GM19025 (cell line): ENCODE measurements around the gene PPP2R2D.

Source experiments
- ATAC-seq: cut with Tn5 transposase; IDR thresholded peaks from one replicate; pipeline ENCODE4 v1.9.1; 2021; ENCODE audit warnings: mild to moderate bottlenecking, low read depth, moderate library complexity; ENCODE audit not compliant: unreplicated experiment

The PPP2R2D gene

DNA sequence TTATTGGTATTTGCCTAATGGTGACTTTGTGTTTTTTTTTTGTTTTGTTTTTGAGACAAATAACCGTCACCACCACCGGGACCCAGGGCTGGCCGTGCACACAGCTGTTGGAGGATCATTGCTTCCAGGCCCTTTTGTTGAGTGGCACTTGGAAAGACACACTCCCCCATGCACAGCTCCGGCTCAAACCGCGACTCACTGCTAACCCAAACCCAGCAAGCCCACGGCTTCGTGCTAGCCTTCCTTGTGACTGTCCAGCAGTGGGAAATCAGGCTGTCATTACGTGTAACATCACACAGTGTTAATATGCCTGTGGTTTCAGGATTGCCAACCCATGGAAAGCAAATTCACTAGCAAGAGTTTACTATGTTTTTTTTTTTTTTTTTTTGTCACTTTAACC lies 63.5 kb downstream of the PPP2R2D start:
- no peak for ATAC-seq

DNA sequence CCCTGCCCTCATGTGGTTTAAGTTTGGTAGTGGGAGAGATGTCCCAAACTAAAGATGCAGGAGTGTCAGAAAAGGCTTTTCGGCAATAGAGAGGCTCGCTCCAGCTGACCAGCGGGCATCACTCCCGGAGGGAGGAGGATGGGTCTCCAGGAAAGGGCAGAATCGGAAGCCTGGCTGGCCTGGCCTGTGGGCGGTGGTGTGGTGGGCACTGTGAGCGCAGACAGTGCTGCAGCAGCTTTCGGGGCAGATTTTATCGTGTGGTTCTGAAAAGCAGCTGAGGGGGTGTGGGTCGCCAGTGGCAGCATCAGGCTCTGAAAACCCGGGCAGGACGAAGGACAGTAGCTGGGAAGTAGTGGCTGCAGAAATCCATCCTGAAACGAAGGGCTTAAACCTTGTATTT lies 68.1 kb downstream of the PPP2R2D start:
- ATAC-seq: no peak

DNA sequence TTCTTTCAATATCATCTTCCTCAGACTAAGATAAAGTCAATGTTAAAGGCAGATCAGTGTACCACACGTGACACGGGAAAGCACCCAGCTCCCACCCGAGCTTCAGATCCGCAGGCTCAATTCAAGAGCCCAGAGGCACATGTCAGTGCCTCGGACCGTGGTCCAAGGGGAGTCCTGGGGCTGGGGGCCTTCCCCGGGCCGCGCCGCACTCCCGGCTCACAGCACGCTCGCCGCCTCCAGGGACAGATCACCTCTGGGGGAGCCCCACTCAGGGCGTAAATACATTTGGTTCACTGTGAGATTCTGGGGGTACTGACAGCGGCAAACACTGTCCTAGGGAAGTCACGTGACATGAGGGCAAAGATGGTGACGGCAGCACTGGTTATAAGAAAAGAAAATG lies 70.1 kb downstream of the PPP2R2D start:
- ATAC-seq: no peak

DNA sequence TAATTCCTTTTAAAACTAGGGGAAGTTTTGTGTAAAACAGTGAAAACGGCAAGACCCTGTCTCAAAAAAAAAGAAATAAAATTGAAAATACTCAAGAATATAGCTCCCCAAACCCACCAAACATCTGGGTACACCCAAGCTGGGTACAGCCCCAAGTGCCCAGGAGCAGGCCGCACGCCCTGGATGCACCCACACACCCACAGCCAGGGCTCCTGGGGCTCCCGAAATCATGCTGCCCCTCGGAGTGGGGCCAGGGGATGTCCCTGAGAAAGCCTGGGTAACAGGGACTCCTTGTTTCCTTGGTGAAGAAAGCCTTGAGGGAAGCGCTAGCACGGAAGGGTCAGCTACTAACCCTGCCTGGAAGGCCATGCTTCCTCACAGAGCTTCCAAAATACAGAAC lies 70.8 kb downstream of the PPP2R2D start:
- ATAC-seq: no peak

DNA sequence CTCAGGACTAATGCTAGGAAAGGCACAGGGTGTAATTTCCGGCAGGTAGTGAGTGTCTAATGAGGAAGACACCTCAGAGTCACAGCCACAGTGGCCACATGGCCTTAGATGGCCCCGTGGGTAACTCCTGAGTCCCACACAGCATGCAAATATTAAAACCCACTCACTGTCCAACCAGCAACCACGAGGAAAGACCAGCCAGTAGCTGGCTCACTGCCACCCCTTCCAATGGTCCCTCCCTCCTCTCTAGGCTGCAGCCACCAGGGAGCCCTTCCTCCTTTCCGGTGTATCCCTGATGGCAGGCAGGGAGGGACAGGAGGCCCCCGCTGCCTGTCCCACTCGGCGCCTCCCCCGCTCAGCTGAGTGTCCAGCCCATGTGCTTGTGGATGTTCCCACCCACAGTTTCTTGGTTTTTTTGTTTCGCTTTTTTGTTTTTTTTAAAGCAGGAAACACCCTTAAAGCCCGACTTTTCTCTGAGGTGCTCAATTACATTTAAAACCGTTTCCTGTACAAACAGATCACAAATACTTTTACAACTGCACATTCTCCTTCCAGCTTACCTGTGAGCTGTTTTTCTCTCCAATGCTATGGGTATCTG lies 71.8 kb downstream of the PPP2R2D start:
- peak; percentile 41 for ATAC-seq

DNA sequence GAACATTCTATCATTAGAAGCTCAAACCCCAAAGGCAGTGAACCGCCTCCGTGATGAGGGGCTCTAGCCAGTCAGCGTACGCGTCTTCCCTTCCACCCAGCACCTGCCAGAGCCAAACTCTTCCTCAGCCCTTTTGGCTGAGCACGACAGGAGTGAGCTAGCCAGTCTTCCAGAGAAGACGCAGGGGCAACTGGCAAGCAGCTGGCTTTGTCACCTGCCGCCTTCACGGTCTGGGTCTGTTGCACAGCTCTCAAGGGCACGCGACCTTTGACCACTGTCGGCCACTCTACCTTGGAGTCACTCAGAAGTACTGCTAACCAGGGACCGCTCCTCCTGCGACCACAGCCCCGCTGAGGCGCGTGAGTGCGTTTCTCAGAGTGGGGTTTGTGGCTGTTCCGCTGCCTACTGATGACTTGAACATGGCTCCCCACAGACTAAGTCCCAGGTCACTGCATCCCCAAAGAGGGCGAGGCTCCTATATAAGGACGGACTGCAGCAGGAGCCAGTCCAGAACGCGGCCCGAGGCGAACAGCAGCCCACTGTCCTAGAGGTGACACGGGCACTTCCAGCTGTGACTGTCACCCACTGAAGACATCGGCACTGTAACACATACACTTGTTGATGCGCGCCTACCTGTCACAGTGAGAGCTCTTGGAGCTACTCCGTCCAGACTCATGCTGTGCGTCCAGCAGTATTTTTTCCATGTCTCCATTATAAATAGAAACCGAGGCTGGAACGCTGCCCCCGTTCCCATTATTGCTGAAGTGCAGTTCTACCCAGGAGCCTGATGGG lies 72.5 kb downstream of the PPP2R2D start:
- peak; percentile 28 for ATAC-seq

DNA sequence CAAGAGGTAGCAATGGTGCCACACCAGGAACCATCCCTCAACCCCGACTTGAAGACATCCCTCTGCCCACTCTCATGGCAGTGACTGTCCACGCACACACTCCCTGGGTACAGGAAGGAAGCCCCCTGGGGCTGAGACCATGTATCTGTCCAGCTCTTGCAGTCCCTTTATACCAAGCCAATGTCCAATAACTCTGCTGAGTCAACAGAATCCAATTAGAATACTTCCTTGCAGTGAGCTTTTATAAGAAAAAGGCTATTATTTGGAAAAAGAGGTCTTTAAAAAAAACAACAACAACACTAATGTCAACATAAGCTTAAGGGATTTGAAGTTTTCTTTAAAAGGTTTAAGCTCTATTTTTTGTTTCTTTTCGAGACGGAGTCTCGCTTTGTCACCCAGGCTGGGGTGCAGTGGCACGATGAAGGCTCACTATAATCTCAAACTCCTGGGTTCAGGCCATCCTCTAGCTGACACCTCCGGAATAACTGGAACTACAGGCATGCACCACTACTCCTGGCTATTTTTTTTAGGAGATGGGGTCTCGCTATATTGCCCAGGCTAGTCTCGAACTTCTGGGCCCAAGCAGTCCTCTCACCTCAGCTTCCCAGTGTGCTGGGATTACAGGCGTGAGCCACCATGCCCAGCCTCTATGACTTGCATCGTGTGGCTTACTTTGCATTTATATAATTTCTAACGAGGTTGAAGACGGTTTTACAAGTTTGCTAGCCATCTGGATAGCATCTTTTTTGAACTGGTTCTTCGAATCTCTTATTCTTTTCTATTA lies 73.4 kb downstream of the PPP2R2D start:
- no peak for ATAC-seq

DNA sequence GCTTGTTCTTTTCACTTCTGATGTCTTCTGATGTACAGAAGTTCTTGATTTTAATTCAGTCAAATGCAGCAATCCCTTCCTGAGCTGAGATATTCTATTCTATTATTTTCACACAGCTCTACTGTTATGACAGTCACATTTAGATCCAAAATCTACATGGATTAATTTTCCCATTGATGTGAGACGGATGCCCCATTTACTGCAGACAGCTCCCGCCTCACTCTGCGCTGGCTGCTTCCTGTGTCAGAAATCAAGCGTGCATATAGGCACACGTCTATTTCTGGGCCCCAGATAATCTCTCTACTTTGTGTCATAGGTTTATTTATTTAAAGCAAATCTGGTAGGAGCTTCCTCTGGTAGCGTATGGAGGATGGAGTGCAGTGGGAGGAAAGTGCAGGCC lies 74.2 kb downstream of the PPP2R2D start:
- no peak for ATAC-seq

DNA sequence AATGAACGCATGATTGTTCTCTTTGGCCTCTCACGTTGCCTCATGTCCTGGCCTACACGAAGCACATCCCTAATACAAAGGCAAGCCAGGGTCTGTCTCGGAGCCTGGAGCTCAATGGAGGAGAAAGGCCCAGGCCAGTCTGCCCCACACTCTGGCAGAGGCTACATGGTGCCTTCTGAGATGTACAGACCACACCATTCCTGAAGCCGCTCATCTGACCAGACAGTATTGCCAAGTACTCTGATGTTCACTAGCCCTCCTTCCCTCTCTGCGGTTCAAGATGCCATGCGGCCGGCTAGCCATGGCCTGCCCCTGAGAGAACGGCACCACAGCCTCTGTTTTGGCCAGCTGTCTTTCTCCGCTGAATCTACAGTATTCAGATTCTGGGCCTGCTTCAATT lies 75.0 kb downstream of the PPP2R2D start:
- ATAC-seq: no peak

DNA sequence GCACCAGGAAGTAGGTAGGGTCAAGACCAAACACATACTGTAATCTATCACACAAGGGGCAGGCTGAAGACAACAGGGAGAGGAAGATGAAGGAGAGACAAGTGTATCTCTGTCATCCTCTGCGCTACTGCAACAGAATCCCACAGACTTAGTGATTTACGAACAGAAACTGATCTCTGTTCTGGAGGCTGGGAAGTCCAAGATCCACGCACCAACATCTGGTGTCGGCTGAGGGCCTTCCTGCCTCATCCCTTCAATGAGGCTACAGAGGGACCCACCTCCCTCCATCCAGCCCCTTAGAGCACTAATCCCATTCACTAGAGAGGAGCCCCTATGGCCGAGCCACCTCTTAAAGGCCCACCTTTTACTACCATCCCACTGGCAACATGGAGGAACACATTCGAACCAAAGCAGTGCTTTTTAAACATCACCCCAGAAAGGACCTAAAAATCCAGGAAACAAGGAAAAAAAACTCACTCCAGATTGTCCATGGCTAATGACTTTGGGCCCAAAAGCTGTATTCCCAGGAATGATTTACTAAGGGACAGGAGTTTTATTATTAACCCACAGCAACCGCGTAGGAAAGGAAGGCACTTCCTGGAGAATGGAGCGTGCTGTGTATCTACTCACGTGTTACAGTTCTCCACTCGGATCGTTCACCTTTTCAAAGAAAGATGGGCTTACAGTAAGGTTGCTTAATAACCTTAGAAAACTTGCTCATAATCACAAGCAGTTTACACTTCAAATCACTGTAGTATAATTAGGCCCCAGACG lies 76.7 kb downstream of the PPP2R2D start:
- ATAC-seq: no peak

DNA sequence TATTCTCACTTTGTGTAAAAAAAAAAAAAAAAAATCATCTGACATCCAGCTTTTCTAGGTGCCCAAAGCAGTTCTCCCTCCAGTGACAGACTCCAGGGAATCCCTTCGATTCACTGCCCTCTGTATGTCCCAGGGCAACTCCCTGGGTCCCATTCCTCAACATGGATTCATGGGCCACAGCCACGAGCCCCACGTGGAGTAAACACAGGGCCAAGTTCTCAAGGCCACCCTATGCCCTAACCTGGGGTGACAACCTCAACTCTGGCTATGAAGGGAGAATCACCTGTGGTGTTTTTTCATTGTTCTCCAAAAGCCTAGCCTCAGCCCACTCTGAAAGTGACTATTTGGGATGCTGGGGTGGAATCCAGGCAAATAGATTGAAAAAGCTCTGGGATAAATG lies 77.6 kb downstream of the PPP2R2D start:
- ATAC-seq: no peak

DNA sequence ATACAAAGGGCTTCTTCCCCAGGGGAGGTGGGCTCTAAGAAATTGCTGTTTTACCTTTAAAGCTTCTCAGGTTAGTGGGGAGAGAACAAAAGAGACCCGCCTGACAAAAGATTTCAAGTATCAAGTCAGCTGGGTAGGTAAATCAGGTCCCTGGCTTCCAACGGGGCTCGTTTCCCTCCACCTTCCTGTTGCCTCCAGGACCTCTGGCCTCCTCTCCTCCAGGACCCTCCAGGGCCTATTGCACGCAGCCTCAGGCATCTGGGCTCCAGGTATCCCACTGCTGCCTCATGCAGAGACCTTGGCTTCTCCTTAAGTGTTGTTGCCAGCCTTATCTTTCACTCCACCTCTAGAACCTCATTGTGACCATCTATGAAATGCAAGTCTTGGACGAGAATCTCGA lies 78.0 kb downstream of the PPP2R2D start:
- no peak for ATAC-seq

DNA sequence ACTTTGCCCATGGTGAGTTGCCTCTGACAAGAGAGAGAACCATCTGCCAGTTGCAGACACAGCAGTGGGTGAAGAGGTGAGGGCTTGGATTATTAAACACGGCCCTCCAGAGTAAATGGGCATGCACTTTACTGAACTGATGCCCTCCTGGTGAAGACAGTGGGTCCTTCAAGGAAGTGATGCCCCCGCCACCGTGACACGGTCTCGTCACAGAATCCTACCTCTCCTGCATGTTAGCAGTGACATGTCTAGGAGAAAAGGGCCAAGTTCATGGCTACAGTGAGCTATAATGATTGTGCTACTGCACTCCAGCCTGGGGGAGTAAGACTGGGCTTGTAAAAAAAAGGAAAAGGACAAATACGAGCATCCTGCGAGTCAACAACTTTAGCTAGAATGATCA lies 78.5 kb downstream of the PPP2R2D start:
- ATAC-seq: no peak

DNA sequence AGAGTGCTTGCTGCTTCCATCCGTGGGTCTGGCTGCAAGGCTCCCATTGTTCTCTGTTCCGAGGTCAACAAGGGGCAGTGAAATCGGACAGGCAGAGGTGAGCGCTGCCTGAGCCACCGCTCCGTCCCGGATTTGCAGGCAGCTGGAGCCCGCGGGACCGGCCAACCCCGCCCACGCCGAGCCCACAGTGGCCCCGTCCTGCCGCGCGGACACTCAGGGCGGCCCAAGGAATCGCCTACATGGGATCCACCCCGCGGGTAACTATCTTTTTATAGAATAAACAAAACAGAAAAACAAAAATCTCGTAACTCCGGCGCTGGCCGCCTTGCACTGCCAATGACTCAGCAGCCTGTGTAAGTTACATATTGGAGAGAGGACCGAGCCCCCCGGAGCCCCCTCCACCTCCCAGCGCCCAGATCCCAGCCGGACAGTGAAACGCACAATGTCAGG lies 79.0 kb downstream of the PPP2R2D start:
- no peak for ATAC-seq

DNA sequence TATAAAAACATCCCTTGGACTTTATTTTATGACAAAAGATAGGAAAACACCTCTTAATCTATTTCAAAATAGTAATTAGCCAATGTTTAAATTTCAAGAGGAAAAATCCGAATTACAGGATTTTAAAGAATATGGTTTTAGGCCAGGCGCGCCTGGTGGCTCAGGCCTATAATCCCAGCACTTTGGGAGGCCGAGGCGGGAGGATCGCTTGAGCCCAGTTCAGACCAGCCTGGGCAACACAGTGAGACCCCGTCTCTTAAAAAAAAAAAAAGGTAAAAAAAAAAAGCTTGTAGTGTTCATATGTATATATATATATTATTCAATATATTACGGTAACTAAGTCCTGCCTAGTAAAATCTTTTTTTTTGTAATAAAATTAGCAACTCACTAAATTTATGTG lies 79.5 kb downstream of the PPP2R2D start:
- no peak for ATAC-seq

DNA sequence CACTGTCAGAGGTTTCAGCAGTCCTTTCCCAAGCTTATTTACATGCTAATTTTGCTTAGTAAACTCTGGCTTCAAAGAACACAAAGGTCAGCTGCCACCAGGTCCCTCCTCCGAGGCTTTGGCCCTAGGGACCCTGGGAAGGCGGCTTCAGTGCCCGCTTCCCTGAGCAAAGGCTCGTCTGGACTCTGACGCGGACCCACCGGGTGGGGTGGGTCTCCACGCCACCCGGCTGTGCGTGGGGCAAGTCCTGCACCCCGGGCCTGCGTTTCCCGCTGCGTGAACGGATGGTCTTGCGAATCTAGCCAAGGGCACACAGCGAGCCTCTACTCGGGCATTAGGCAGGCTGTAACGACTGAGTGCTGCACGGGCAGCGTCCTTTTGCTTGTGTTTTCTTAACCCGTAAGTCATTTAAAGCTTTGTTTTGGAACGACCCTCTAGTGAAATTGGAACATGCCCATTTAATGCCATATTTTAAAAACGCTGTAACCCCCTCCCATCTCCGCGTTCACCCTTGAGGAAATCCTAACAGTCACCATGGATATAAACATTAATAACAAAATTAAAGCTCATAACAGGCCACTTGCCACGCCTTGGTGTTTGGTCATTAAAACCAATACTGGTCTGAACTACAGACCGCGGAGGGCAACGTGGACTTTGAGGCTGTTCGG lies 80.1 kb downstream of the PPP2R2D start:
- ATAC-seq: no peak

DNA sequence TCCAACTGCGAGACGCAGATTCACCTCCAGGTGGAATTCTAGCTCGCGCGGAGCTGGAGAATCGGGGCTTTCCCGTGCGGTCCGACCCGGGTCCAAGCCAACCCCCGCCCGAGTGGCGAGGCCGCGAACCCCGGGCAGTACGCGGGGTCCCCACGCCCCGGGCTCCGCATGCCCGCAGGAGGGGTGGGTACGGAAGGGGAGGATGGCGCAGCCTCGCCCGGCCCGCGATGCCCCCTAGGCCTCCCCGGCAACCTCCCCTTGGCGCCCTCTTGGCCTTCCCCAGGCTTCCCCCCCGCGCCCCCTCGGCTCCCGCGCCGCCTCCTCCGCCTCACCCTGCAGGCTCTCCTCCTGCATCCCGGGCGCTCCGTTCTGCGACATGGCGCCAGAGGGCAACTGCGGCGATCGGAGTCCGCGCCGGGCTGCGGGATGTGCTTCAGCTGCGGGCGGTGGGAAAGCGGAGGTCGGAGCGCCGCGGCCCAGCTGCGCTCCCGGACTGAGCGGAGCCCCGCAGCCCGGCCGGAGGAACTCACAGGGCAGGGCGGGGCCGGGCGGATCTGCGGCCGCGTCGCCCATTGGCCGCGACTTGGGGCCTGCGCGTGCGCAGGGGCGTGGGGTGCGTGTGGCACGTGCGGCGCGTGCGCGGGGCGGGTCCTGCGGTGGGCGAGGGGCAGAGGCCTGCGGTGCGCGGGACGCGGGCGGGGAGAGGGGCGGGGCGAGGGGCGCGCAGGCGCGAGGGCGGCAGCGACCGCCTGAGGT lies 80.8 kb downstream of the PPP2R2D start, which contains the start of gene BNIP3:
Gene BNIP3, minus strand, starts transcription at position 495 of the 756 bp plus-strand sequence. Its CDS starts 117 bp downstream, at position 378.
- ATAC-seq: peak; percentile 79

DNA sequence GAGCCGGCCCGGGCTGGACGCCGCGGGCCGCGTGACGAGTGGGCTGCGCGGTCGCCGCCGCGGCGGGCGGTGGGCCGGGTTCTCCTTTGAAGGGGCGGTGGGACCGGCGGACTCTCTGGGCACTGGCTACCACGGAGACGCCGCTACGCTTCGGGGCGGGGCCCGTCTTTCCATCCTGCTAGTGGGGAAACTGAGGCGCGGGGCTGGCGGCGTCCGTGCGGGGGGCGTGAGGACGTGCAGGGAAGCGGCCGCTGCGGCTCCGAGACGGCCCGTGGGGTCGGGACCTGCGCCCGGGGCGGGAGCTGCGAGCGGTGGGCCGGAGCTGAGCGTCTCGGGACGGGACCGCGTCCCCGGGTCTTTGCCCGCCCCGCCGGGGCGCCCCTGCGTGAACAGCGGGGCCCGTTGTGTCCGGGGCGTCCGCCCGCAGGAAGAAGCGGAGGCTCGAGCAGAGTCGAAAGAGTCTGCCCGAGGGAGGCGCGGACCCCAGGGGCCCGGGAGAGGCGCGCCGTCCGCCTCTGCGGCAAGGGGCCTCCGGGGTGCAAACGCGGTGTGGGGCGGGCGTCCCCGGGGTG lies 81.5 kb downstream of the PPP2R2D start:
- peak; percentile 12 for ATAC-seq

DNA sequence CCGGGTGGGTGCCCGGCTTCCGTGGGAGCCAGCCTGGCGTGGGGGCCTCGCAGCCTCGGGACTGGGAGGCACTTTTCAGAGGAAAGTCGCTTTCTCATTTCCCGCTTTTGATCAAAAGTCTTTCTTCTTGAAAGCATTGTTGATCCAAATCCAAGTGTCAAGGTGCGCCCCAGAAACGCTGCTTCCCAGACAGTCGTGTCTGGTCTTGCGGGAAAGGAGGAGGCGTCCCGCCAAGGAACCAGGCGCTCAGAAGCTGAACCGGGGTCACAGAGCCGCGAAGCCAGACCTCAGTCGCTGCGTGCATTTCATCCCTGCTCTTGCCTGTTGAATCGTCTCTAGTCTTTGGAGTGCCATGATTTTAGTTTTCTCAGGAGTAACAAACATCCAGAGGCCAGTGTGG lies 82.0 kb downstream of the PPP2R2D start:
- ATAC-seq: no peak
